Amygdala (tissue), 56 donors: Measurements from ENCODE around the gene PDCD2.
A peak's percentile ranks its signal among the peaks of the same experiment; 100 is the strongest.
"Not testable (repeated sequence)": the region's sequence is repeated elsewhere in the genome, so short reads cannot be mapped to it uniquely, and the experiment has no call there.

Source experiments
- DNase-seq, 56 donors: peaks; one replicate each; lab custom pipeline; 2025; lab: John Stamatoyannopoulos, UW

PDCD2 gene, protein sequence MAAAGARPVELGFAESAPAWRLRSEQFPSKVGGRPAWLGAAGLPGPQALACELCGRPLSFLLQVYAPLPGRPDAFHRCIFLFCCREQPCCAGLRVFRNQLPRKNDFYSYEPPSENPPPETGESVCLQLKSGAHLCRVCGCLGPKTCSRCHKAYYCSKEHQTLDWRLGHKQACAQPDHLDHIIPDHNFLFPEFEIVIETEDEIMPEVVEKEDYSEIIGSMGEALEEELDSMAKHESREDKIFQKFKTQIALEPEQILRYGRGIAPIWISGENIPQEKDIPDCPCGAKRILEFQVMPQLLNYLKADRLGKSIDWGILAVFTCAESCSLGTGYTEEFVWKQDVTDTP

GRCh38 chr6:170584181-170584953, at the start of gene PDCD2:
PDCD2 (minus strand) TSS chr6:170584637; CDS start chr6:170584581, 56 bp downstream.
- DNase-seq: peak; percentile 44 to 93 (median 83)

GRCh38 chr6:170616020-170616554, 31.6 kb upstream of the PDCD2 start:
- not testable (repeated sequence) for DNase-seq

GRCh38 chr6:170612256-170612804, 27.9 kb upstream of the PDCD2 start:
- DNase-seq: not testable (repeated sequence)

- not testable (repeated sequence) for DNase-seq
These were observed 24.8 kb upstream of the PDCD2 start for GRCh38 chr6:170609225-170609624.

GRCh38 chr6:170605574-170606259, 21.3 kb upstream of the PDCD2 start:
- no peak for DNase-seq

- no peak for DNase-seq
These were observed 12.8 kb upstream of the PDCD2 start for GRCh38 chr6:170597278-170597677.

GRCh38 chr6:170596426-170596825, 12.0 kb upstream of the PDCD2 start:
- no peak for DNase-seq

- no peak for DNase-seq
These were observed 6.3 kb upstream of the PDCD2 start for GRCh38 chr6:170590725-170591124.

- no peak for DNase-seq
These were observed 589 bp upstream of the PDCD2 start for GRCh38 chr6:170584954-170585498.

GRCh38 chr6:170583756-170584180, 669 bp downstream of the PDCD2 start:
- peak in 1 of 56 donors; percentile 6 for DNase-seq

DNA sequence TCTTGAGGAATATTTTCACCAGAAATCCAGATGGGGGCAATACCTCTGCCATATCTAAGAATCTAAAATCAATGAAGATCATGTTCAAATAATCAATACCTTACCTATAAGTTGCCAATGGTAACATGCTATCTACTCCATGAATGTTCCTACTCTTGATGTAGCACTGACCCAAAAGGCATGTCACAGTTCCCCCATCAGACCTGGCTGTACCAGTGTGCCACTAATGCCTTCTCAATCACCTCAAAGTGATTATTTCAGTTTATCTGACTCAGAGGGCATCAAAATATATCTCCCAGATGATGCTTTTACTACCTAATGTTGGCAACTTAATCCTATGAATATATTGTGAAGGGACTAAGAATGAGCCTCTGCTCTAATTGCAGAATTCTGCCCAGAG, 5.5 kb downstream of the PDCD2 start:
- DNase-seq: no peak

DNA sequence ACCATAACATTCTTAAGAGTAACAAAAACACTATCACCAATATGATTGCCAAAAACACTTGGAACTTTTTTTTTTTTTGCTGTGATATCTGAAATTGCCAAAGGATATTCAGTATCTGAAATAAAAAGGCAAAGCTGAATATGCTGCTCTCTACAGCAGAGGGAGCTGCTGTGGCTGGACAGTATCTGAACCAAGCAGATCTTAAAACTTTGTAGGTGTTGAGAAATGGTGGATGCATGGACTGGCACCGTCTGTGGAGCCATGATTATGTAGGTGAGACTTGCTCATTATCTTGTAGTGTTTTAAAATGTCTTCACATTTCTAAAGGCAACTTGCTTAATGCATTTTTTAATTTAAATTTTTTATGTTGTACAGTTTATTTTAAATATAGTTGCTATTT, 9.2 kb downstream of the PDCD2 start:
- DNase-seq: no peak

DNA sequence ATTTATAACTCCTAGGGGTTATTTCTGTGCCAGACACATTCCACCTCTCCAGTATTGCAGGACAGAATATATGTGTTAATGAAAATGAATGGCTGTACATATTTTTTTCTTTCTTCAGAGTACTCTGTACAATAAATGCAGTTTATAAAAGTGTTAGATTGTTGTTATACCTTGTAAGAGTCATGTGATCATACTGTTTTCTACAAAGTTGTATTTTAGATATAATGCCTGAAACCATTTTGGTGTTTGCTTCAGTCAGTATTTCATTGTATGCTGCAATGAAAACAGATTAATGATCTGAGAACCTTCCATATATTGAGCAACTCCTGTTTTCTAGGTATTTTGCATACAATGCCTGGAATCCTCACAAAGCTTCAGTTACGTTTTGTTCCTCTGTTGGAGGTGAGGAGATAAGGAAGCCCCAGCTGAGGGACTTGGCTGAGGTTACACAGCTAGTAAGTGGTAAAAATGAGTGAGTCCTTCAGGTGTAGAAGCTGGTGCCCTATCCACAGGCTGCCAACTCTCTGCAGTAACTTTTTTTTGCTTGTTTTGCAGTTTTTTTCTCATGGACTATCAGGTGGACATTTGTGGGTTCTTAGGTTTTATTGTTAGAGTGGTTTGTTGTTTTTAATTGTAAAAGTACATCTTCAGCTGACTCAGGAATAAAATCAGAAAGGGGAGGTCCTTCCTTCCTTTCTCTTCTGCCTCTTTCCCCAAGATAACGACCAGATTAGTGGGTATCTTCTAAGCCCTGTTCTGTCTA, 11.6 kb downstream of the PDCD2 start:
- no peak for DNase-seq

DNA sequence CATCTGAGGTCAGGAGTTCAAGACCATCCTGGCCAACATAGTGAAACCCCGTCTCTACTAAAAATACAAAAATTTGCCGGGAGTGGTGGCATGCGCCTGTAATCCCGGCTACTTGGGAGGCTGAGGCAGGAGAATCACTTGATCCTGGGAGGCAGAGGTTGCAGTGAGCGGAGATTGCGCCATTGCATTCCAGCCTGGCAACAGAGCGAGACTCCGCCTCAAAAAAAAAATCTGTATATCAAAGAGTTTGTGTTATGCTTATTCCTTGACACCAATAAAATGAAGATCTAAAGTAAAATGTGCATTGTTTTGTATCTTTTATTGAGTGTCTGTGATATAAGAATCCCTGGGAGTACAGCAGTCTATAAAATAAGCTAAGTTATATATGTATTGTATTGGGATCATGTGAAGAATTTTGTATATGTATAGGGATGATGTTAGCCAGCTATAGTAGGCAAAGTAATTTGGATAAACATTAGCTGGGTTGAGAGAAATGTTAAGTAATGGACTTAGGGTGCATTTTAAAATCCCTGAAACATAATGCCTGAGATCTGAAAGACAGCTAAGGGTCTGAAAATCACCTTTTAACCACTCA, 19.4 kb downstream of the PDCD2 start:
- DNase-seq: no peak

DNA sequence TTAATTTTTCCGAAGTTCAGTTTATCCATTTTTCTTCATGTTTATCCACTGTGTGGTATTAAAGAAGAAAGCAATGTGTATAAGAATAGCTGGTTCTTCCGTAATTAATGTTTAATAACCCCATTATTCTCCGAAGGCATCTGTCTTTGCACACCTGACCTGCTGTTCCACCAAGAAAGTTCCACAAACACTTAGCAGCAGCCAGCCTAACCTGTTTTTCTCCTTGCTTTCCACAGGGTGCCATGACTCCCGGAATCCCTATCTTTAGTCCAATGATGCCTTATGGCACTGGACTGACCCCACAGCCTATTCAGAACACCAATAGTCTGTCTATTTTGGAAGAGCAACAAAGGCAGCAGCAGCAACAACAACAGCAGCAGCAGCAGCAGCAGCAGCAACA, 22.9 kb downstream of the PDCD2 start:
- no peak for DNase-seq

DNA sequence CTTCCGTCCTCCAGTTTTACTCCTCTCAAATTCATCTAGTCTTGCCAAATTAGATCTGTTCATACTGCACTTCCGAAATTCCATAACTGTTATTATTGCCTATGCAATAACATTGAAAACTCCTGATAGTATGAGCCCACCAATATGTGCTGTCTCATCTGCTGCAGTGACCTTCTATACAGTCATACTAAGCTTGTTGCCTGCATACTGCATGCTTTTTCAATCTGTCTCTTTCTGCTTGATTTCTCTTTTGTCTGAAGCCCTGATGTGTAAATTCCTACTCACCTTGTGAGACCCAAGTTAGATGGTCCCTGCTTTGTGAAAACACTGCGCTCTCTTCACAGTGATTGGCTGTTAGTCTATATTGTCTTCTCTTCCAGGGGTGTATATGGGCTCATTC, 29.1 kb downstream of the PDCD2 start:
- no peak for DNase-seq

- no peak for DNase-seq
These were observed 29.7 kb downstream of the PDCD2 start for GRCh38 chr6:170554796-170555137.

DNA sequence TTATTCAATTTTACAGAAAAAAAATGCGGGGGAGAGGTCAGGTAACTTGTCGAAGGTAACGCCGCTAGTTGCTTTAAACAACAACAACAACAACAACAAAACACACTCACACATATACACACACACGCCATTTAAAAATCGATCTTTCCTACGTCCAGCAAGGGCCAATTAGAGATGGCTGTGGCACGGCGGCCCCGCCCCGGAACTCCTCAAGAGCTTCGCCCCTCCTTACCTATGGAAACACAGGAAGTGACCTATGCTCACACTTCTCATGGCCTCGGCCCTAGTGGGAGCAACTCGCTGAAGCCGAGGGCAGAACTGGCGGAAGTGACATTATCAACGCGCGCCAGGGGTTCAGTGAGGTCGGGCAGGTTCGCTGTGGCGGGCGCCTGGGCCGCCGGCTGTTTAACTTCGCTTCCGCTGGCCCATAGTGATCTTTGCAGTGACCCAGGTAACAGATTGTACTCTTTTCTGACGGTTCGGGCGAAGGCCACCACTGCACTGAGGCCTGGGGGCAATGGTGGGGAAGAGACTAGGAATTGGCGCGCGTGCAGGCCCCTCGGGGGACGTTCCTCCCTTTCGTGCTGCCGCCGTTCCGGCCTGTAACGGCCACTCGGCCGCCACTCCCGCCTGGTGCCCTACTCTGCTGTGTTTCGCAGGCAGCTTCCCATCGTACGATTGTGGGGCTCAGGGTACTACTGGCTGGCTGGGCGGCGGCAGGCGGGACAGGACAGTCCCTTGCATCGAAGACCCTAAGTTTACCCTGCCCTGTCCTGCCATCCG, 30.2 kb downstream of the PDCD2 start, which contains the start of gene TBP:
TSS of gene TBP (plus strand) at position 357 of the 783 bp plus-strand sequence. CDS start 2,661 bp downstream, outside the sequence.
- peak; percentile 66 to 99 (median 96) for DNase-seq
